CD4-positive, alpha-beta T cell treated with Interleukin-10 for 1 hour (primary cell): ENCODE data around the gene NELL1.

ENCODE experiments used
- DNase-seq: peaks from one replicate; pipeline ENCODE4 v3.0.0-alpha.2; 2020

Gene NELL1

GRCh38 chr11:21007297-21007696 is 337.9 kb downstream of the NELL1 start:
- DNase-seq, result no peak

- DNase-seq, result no peak
These were observed 348.9 kb downstream of the NELL1 start for GRCh38 chr11:21018248-21018647.

- DNase-seq, result no peak
These were observed 357.3 kb downstream of the NELL1 start for GRCh38 chr11:21026685-21027084.

GRCh38 chr11:21037850-21038249 is 368.5 kb downstream of the NELL1 start:
- DNase-seq, result no peak

- no peak for DNase-seq
These were observed 369.4 kb downstream of the NELL1 start for GRCh38 chr11:21038801-21039200.

- no peak for DNase-seq
These were observed 371.2 kb downstream of the NELL1 start for GRCh38 chr11:21040630-21041029.

- DNase-seq, result no peak
These were observed 379.2 kb downstream of the NELL1 start for GRCh38 chr11:21048626-21049025.

GRCh38 chr11:21053466-21053865 is 384.1 kb downstream of the NELL1 start:
- no peak for DNase-seq

GRCh38 chr11:21056644-21057043 is 387.3 kb downstream of the NELL1 start:
- DNase-seq, result no peak

- DNase-seq, result no peak
These were observed 390.5 kb downstream of the NELL1 start for GRCh38 chr11:21059879-21060278.

- no peak for DNase-seq
These were observed 396.6 kb downstream of the NELL1 start for GRCh38 chr11:21066030-21066429.

GRCh38 chr11:21068886-21069285 is 399.5 kb downstream of the NELL1 start:
- DNase-seq, result no peak

- no peak for DNase-seq
These were observed 400.5 kb downstream of the NELL1 start for GRCh38 chr11:21069909-21070308.

GRCh38 chr11:21072558-21072957 is 403.2 kb downstream of the NELL1 start:
- DNase-seq, result no peak

GRCh38 chr11:21082853-21083252 is 413.5 kb downstream of the NELL1 start:
- no peak for DNase-seq

- DNase-seq, result no peak
These were observed 419.5 kb downstream of the NELL1 start for GRCh38 chr11:21088930-21089329.

- DNase-seq, result no peak
These were observed 435.3 kb downstream of the NELL1 start for GRCh38 chr11:21104641-21105040.

GRCh38 chr11:21105196-21105917 is 436.0 kb downstream of the NELL1 start:
- no peak for DNase-seq

GRCh38 chr11:21109341-21109740 is 440.0 kb downstream of the NELL1 start:
- no peak for DNase-seq

GRCh38 chr11:21110415-21110814 is 441.0 kb downstream of the NELL1 start:
- DNase-seq, result no peak

GRCh38 chr11:21113876-21114275 is 444.5 kb downstream of the NELL1 start:
- no peak for DNase-seq

GRCh38 chr11:21116009-21116408 is 446.6 kb downstream of the NELL1 start:
- no peak for DNase-seq

GRCh38 chr11:21119411-21119810 is 450.0 kb downstream of the NELL1 start:
- no peak for DNase-seq

GRCh38 chr11:21121991-21122390 is 452.6 kb downstream of the NELL1 start:
- DNase-seq, result no peak

GRCh38 chr11:21122523-21122922 is 453.1 kb downstream of the NELL1 start:
- no peak for DNase-seq
